Effector memory CD8-positive, alpha-beta T cell (primary cell): Measurements from ENCODE around the gene MACROD2.
"Not testable (repeated sequence)": the region's sequence is repeated elsewhere in the genome, so short reads cannot be mapped to it uniquely, and the experiment has no call there.

Experiments used
- ATAC-seq: fragments of 150-1000 bp; cut with Tn5 transposase; replicated peaks from 2 replicates; pipeline ENCODE4 v1.10.0; 2021; ENCODE audit warnings: mild to moderate bottlenecking, moderate library complexity
- DNase-seq, 3 experiments: peaks; one replicate each; pipeline ENCODE4 v3.0.0; 2021
- H3K27ac Mint-ChIP-seq, 2 donors: one replicate each; pipeline ENCODE4 v1.8.0; 2022; ENCODE audit warnings: mild to moderate bottlenecking in 2 of 2, mixed read lengths in 2 of 2, moderate library complexity in 2 of 2
- H3K27me3 Mint-ChIP-seq, 2 donors: one replicate each; pipeline ENCODE4 v1.8.0; 2022; ENCODE audit warnings: mixed read lengths in 2 of 2
- H3K36me3 Mint-ChIP-seq: one replicate; pipeline ENCODE4 v1.8.0; 2022; ENCODE audit warnings: mild to moderate bottlenecking, moderate library complexity, mixed read lengths; ENCODE audit not compliant: insufficient read depth
- H3K4me1 Mint-ChIP-seq, 2 donors: one replicate each; pipeline ENCODE4 v1.8.0; 2022; ENCODE audit warnings: low read depth in 2 of 2, mixed read lengths in 2 of 2
- H3K4me3 Mint-ChIP-seq, 2 donors: one replicate each; pipeline ENCODE4 v1.8.0; 2022; ENCODE audit warnings: mild to moderate bottlenecking in 2 of 2, mixed read lengths in 2 of 2, moderate library complexity in 2 of 2
- H3K9me3 Mint-ChIP-seq, 2 donors: one replicate each; pipeline ENCODE4 v1.8.0; 2022; ENCODE audit warnings: mixed read lengths in 2 of 2

The MACROD2 gene

DNA sequence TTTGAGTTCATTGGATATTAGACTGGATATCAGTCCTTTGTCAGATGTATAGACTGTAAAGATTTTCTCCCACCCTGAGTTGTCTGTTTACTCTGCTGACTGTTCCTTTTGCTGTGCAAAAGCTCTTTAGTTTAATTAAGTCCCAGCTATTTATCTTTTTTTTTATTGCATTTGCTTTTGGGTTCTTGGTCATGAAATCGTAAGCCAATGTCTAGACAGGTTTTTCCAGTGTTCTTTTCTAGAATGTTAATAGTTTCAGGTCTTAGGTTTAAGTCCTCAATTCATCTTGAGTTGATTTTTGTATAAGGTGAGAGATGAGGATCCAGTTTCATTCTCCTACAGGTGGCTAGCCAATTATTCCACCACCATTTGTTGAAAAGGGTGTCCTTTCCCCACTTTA lies 220.6 kb downstream of the MACROD2 start:
- DNase-seq, H3K27ac Mint-ChIP-seq, H3K4me3 Mint-ChIP-seq, H3K27me3 Mint-ChIP-seq, H3K36me3 Mint-ChIP-seq, H3K4me1 Mint-ChIP-seq, ATAC-seq: not testable (repeated sequence)
- H3K9me3 Mint-ChIP-seq, result peaks cover 12 to 15% of the 10 kb centered on the region in 2 donors

DNA sequence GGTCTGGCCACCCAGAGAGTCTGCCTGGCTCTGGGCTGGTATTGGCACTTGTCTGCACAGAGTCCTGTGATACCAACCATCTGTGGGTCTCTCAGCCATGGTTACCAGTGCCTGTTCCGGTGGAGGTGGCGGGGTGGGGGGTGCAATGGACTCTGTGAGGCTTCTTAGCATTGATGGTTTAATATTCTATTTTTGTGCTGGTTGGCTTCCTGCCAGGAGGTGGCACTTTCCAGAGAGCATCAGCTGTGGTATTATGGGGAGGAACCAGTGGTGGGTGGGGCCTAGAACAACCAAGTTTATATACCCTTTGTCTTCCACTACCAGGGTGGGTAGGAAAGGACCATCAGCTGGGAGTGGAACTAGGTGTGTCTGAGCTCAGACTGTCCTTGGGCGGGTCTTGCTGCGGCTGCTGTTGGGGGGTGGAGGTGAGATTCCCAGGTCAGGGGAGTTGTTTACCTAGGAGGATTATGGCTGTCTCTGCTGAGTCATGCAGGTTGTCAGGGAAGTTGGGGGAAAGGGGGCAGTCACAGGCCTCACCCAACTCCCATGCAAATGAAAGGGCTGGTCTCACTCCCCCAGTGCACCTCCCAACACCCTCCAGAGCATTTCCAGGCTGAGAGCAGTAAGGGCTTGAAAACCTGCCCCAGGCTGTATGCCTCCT lies 224.6 kb downstream of the MACROD2 start:
- Mint-ChIP-seq H3K27ac (no peak overlapping the region), H3K9me3 (peaks cover 12 to 16% of the 10 kb centered on the region in 2 donors), H3K27me3 (no peaks in the 10 kb centered on the region), H3K36me3 (no peaks in the 10 kb centered on the region), H3K4me3 (no peak overlapping the region), H3K4me1 (no peaks in the 10 kb centered on the region)
- ATAC-seq, result no peak
- DNase-seq, result no peak

GRCh38 chr20:14220986-14221385 lies 225.7 kb downstream of the MACROD2 start:
- Mint-ChIP-seq H3K9me3 (peaks cover 12 to 16% of the 10 kb centered on the region in 2 donors), H3K27ac (no peak overlapping the region), H3K4me3 (no peak overlapping the region), H3K4me1 (no peaks in the 10 kb centered on the region), H3K27me3 (no peaks in the 10 kb centered on the region), H3K36me3 (no peaks in the 10 kb centered on the region)
- ATAC-seq (no peak), DNase-seq (no peak)

DNA sequence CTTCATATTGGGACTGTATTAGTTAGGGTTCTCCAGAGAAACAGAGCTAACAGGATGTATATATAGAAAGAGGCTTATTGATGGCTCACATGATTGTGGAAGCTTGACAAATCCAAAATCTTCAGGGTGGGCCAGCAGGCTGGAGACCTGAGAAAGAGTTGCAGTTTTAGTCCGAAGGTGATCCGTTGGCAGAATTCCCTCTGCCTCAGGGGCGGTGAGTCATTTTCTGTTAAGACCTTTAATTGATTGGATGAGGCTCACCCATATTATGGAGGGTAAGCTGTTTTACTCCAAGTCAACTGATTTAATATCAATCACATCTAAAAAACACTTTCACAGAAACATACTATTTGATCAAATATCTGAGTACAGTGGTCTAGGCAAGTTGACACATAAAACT lies 228.5 kb downstream of the MACROD2 start:
- ATAC-seq (no peak), DNase-seq (no peak)
- H3K36me3 Mint-ChIP-seq, result no peaks in the 10 kb centered on the region
- H3K27me3 Mint-ChIP-seq, result no peaks in the 10 kb centered on the region
- H3K4me1 Mint-ChIP-seq, result no peaks in the 10 kb centered on the region
- no peak overlapping the region for H3K4me3 Mint-ChIP-seq
- H3K27ac Mint-ChIP-seq, result no peak overlapping the region
- peaks cover 8 to 9% of the 10 kb centered on the region in 2 donors for H3K9me3 Mint-ChIP-seq

DNA sequence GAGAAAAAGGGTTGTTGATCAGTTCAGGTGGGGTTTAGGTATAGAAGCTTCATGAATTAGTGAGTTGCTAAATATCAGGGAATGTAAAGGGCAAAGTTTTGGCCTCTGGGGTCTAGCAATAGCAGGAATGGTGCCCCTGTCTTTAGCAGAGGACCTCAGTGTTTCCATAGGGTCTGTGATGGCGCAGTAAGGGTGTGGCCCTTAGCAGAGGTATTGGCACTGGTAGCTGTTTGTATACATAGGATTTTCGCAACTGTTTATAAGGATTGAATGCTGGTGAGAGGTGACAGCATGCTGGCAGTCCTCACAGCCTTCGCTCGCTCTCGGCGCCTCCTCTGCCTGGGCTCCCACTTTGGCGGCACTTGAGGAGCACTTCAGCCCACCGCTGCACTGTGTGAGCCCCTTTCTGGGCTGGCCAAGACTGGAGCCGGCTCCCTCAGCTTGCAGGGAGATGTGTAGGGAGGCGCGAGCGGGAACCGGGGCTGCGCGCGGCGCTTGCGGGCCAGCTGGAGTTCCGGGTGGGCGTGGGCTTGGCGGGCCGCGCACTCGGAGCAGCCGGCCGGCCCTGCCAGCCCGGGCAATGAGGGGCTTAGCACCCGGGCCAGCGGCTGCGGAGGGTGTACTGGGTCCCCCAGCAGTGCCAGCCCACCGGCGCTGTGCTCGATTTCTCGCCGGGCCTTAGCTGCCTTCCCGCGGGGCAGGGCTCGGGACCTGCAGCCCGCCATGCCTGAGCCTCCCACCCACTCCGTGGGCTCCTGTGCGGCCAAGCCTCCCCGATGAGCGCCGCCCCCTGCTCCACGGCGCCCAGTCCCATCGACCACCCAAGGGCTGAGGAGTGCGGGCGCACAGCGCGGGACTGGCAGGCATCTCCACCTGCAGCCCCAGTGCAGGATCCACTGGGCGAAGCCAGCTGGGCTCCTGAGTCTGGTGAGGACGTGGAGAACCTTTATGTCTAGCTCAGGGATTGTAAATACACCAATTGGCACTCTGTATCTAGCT lies 231.0 kb downstream of the MACROD2 start:
- H3K4me3 Mint-ChIP-seq, H3K4me1 Mint-ChIP-seq, H3K9me3 Mint-ChIP-seq, DNase-seq, H3K27ac Mint-ChIP-seq, H3K27me3 Mint-ChIP-seq, ATAC-seq, H3K36me3 Mint-ChIP-seq: not testable (repeated sequence)

DNA sequence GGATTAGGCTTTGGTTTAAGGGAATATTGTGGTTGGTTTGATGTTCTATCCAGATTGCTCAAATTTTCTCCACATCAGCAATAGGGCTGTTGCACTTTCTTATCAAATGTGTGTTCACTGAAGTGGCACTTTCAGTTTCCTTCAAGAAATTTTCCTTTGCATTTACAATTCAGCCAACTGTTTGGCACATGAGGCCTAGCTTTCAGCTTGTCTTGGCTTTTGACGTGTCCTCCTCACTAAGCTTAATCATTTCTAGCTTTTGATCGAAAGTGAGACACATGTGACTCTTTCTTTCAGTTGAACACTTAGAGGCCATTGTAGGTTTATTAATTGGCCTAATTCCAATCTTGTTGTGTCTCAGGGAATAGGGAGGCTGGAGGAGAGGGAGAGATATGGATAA lies 237.3 kb downstream of the MACROD2 start:
- Mint-ChIP-seq H3K4me1 (no peaks in the 10 kb centered on the region), H3K27me3 (no peaks in the 10 kb centered on the region), H3K4me3 (no peak overlapping the region), H3K36me3 (no peaks in the 10 kb centered on the region), H3K27ac (no peak overlapping the region), H3K9me3 (peaks cover 0 to 2% of the 10 kb centered on the region in 2 donors)
- ATAC-seq, result no peak
- no peak for DNase-seq

DNA sequence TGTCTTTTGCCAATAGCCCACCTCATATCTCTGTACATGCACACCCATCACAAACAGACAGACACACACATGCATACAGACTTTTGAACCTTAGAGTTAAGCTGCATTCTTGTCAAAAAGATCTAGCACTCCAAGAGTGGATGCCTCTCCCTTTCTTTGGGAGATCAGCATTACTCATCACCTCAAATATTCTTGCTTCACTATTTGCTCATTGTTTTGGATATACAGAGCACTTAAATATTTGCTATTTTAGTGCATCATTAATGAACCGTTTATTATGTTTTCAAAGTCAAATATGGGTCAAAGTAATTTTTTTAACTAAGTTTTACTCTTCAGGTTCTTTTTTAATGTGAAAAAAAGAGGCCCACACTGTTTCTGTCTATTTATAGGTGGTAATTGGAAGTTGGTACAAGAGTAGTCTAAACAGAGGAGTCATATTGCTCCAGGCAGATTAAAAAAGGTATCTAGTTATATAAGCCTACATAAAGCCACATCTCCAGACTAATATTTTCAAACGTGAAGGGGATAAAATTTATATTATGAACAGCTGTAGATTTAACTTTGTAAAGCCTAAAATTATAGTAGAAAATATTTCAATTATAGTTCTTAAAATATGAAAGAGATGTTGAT lies 239.5 kb downstream of the MACROD2 start:
- peaks cover 0 to 2% of the 10 kb centered on the region in 2 donors for H3K9me3 Mint-ChIP-seq
- H3K27me3 Mint-ChIP-seq, result no peaks in the 10 kb centered on the region
- no peak overlapping the region for H3K4me3 Mint-ChIP-seq
- ATAC-seq (no peak), DNase-seq (no peak)
- no peaks in the 10 kb centered on the region for H3K4me1 Mint-ChIP-seq
- no peaks in the 10 kb centered on the region for H3K36me3 Mint-ChIP-seq
- H3K27ac Mint-ChIP-seq, result no peak overlapping the region

GRCh38 chr20:14235355-14235754 lies 240.0 kb downstream of the MACROD2 start:
- no peaks in the 10 kb centered on the region for H3K27me3 Mint-ChIP-seq
- no peaks in the 10 kb centered on the region for H3K4me1 Mint-ChIP-seq
- no peaks in the 10 kb centered on the region for H3K36me3 Mint-ChIP-seq
- H3K27ac Mint-ChIP-seq, result no peak overlapping the region
- ATAC-seq, result no peak
- peaks cover 3% of the 10 kb centered on the region in 2 donors for H3K9me3 Mint-ChIP-seq
- no peak for DNase-seq
- H3K4me3 Mint-ChIP-seq, result no peak overlapping the region

- Mint-ChIP-seq H3K4me3 (no peak overlapping the region), H3K36me3 (no peaks in the 10 kb centered on the region), H3K27ac (no peak overlapping the region), H3K9me3 (peaks cover 10 to 19% of the 10 kb centered on the region in 2 donors), H3K4me1 (no peaks in the 10 kb centered on the region), H3K27me3 (no peaks in the 10 kb centered on the region)
- DNase-seq (no peak), ATAC-seq (no peak)
Measured at GRCh38 chr20:14245368-14245970, 250.2 kb downstream of the MACROD2 start.

DNA sequence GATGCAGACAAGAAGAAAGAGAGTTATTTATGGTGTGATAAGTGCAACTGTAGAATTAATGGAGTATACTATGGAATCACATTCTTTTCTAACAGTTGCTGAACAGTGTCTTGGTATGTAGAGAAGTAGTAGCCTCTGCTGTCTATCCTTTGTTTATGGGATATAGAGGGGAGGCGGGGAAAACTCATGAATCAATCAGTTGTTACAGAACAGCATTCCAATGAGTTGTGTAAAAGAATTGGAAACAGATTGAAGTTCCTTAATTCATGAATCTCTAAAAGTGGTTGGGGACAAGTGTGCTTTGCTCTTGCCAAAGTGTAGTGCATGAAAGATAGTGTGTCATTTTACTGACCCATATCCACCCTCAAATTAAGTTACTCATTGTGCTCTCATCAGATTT lies 264.4 kb downstream of the MACROD2 start:
- ATAC-seq, result no peak
- DNase-seq, result no peak
- Mint-ChIP-seq H3K27me3 (no peaks in the 10 kb centered on the region), H3K4me3 (no peak overlapping the region), H3K4me1 (no peaks in the 10 kb centered on the region), H3K27ac (no peak overlapping the region), H3K9me3 (peaks cover 11 to 19% of the 10 kb centered on the region in 2 donors), H3K36me3 (no peaks in the 10 kb centered on the region)

GRCh38 chr20:14260367-14260766 lies 265.1 kb downstream of the MACROD2 start:
- Mint-ChIP-seq H3K27ac (no peak overlapping the region), H3K9me3 (peaks cover 13 to 18% of the 10 kb centered on the region in 2 donors), H3K27me3 (no peaks in the 10 kb centered on the region), H3K4me1 (no peaks in the 10 kb centered on the region), H3K4me3 (no peak overlapping the region), H3K36me3 (no peaks in the 10 kb centered on the region)
- DNase-seq (no peak), ATAC-seq (no peak)

DNA sequence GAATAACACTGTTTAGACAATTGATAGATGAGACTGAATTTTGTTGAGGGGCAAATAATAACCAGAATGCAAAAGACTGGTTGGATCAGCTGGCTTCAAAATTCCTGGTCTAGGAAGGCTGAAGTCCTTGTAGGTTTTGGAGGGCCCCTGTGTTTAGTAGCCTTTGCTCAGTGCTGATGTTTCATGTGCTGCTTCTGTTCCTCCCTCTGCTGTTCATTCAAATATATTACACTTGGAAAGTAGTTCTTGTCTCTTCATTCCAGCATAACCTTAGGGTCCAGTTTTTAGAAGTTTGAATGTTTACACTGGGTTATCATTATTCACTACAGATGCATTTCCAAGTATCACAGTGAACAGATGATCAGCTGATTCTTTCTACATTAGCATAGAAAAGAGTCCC lies 269.6 kb downstream of the MACROD2 start:
- ATAC-seq, result no peak
- no peak for DNase-seq
- no peaks in the 10 kb centered on the region for H3K36me3 Mint-ChIP-seq
- no peaks in the 10 kb centered on the region for H3K27me3 Mint-ChIP-seq
- H3K9me3 Mint-ChIP-seq, result peaks cover 9 to 13% of the 10 kb centered on the region in 2 donors
- H3K4me3 Mint-ChIP-seq, result no peak overlapping the region
- H3K4me1 Mint-ChIP-seq, result no peaks in the 10 kb centered on the region
- no peak overlapping the region for H3K27ac Mint-ChIP-seq

GRCh38 chr20:14266246-14266645 lies 270.9 kb downstream of the MACROD2 start:
- no peak overlapping the region for H3K4me3 Mint-ChIP-seq
- peaks cover 9 to 13% of the 10 kb centered on the region in 2 donors for H3K9me3 Mint-ChIP-seq
- no peaks in the 10 kb centered on the region for H3K4me1 Mint-ChIP-seq
- no peaks in the 10 kb centered on the region for H3K27me3 Mint-ChIP-seq
- no peak overlapping the region for H3K27ac Mint-ChIP-seq
- ATAC-seq, result no peak
- no peaks in the 10 kb centered on the region for H3K36me3 Mint-ChIP-seq
- no peak for DNase-seq
